ENCODE measurements around the gene TMEFF2. TPM values are rescaled to one million over a fixed set of nuclear protein-coding genes. Genes with fewer than 3 reads are reported as not detected.

Gene TMEFF2
- total and polyA plus RNA-seq, 7 experiments from 2014 or later, result not detected

DNA sequence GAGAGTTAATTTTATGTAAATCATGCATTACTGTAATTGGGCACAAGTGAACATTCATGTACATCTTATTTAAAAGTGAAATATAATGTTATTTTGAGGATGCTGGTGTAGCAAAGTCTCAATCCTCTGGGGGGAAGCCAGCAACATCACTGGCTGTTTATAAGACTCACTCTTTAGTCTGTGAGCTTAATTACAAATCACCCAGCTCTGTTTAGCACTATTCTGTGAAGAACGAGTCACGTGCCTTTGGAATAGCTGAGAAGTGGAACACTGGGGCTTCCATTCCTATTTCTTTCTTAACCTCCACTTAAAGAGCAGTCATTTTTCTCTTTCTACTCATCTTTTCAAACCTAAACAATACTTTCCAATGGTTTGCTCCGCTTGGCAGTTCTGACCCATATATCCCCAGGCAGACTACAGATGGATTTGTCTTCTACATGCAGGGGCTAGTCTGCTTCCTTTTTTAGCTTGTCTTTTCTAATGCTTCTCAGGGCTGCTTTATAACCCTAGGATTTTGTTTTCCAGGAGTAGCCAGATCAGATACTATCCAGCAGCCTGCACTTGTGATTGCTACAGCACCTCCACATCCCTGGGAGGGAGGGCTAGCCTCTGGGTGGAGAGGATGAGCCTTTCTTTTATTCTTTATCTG lies 252.5 kb downstream of the TMEFF2 start:
- Mint-ChIP-seq H3K9me3 (peaks cover 0 to 1% (median 0%) of the 10 kb centered on the region in 11 donors), H3K27ac (no peak overlapping the region), H3K4me3 (no peak overlapping the region), H3K4me1 (no peaks in the 10 kb centered on the region), H3K36me3 (no peaks in the 10 kb centered on the region), H3K27me3 (peaks cover 0 to 26% (median 19%) of the 10 kb centered on the region in 5 donors)
- no peaks in the 10 kb centered on the region for H3K27me3 ChIP-seq (ENCODE audit: control insufficient read depth in 2 of 2, insufficient read depth in 2 of 2, low read length in 2 of 2)
- no peak overlapping the region for H3K27ac ChIP-seq (ENCODE audit: low read depth, low read length)
- no peak overlapping the region for H3K4me3 ChIP-seq (ENCODE audit: low read length)
- ChIA-PET CTCF (no interaction called here), POLR2A (no interaction called here)
- no peaks in the 10 kb centered on the region for H3K36me3 ChIP-seq (ENCODE audit: control insufficient read depth in 2 of 3, insufficient read depth in 3 of 3, low read length in 3 of 3)
- DNase-seq (no peak), ATAC-seq (no peak)
- intact Hi-C loops (cut with micrococcal nuclease), result no loop called here
- H3K4me1 ChIP-seq (ENCODE audit: control insufficient read depth in 2 of 2, insufficient read depth in 2 of 2, low read length in 2 of 2), result no peaks in the 10 kb centered on the region
- no peaks in the 10 kb centered on the region for H3K9me3 ChIP-seq (ENCODE audit: control insufficient read depth in 2 of 3, low read length in 3 of 3)

DNA sequence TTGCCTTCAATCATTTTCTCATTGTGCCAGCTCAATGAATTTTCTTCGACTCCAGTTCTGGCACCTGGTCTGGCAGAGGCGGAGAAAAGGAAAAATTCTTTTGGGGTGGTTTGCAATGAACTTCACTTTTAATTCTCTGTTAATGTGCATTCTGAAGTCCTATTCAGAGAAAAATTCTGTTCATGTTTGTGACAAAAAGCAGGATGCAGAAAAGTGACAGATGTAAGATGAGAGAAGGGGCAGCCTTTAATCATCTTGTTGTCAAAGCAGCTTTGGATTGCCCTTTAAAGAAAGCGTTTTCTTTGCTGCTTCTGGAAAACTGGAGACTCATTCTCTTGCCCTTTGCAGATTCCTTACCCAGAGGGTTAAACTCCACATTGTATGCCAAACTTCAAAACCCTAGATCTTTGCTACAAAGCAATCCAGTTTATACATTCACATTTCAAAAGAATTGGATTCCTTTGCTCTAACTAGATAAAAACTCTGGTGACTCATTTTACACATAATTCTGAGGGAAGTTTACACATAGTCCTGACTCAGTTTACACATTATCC lies 253.3 kb downstream of the TMEFF2 start:
- Mint-ChIP-seq H3K9me3 (peaks cover 0 to 1% (median 0%) of the 10 kb centered on the region in 11 donors), H3K27ac (no peak overlapping the region), H3K36me3 (no peaks in the 10 kb centered on the region), H3K27me3 (peaks cover 0 to 26% (median 23%) of the 10 kb centered on the region in 5 donors), H3K4me1 (no peaks in the 10 kb centered on the region), H3K4me3 (no peak overlapping the region)
- Histone ChIP-seq H3K27ac (ENCODE audit: low read depth, low read length) (no peak overlapping the region), H3K4me3 (ENCODE audit: low read length) (no peak overlapping the region), H3K36me3 (ENCODE audit: control insufficient read depth in 2 of 3, insufficient read depth in 3 of 3, low read length in 3 of 3) (no peaks in the 10 kb centered on the region), H3K4me1 (ENCODE audit: control insufficient read depth in 2 of 2, insufficient read depth in 2 of 2, low read length in 2 of 2) (no peaks in the 10 kb centered on the region), H3K9me3 (ENCODE audit: control insufficient read depth in 2 of 3, low read length in 3 of 3) (no peaks in the 10 kb centered on the region), H3K27me3 (ENCODE audit: control insufficient read depth in 2 of 2, insufficient read depth in 2 of 2, low read length in 2 of 2) (no peaks in the 10 kb centered on the region)
- intact Hi-C loops (cut with micrococcal nuclease), result no loop called here
- no peak for ATAC-seq
- DNase-seq, result no peak
- ChIA-PET POLR2A (no interaction called here), CTCF (no interaction called here)

DNA sequence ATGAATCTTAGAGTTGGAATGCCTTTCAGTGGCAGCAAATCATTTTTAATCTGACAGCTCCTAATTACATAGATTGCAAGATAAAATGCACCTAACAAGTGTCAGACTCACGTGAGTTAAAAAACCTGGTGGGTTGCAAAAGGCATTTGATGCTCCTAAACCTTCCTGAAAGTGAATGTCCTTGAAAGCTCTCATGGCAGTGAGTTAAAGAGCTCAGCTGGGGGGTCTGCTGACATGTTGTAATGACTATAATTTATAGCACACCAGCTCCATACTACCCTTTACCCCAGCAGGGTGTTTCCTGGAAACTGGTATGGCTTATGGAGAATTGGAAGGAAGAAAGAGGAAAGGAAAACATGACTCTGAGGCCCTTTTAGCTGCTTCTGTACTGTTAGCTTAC lies 256.0 kb downstream of the TMEFF2 start:
- no peak overlapping the region for H3K27ac ChIP-seq (ENCODE audit: low read depth, low read length)
- H3K36me3 ChIP-seq (ENCODE audit: control insufficient read depth in 2 of 3, insufficient read depth in 3 of 3, low read length in 3 of 3), result no peaks in the 10 kb centered on the region
- H3K4me3 Mint-ChIP-seq, result no peak overlapping the region
- peaks cover 0 to 2% (median 0%) of the 10 kb centered on the region in 11 donors for H3K9me3 Mint-ChIP-seq
- POLR2A ChIA-PET, result no interaction called here
- no peaks in the 10 kb centered on the region for H3K36me3 Mint-ChIP-seq
- no peaks in the 10 kb centered on the region for H3K4me1 ChIP-seq (ENCODE audit: control insufficient read depth in 2 of 2, insufficient read depth in 2 of 2, low read length in 2 of 2)
- intact Hi-C loops (cut with micrococcal nuclease), result loop anchor here in 1 of 2 donors (5.0 kb wide), 1 partner anchor 1801 kb away; no protein-coding TSS in a partner anchor
- H3K4me1 Mint-ChIP-seq, result no peaks in the 10 kb centered on the region
- peaks cover 0 to 27% (median 21%) of the 10 kb centered on the region in 5 donors for H3K27me3 Mint-ChIP-seq
- H3K9me3 ChIP-seq (ENCODE audit: control insufficient read depth in 2 of 3, low read length in 3 of 3), result no peaks in the 10 kb centered on the region
- no peak overlapping the region for H3K4me3 ChIP-seq (ENCODE audit: low read length)
- ATAC-seq (no peak), DNase-seq (no peak)
- H3K27ac Mint-ChIP-seq, result no peak overlapping the region
- CTCF ChIA-PET, result no interaction called here
- no peaks in the 10 kb centered on the region for H3K27me3 ChIP-seq (ENCODE audit: control insufficient read depth in 2 of 2, insufficient read depth in 2 of 2, low read length in 2 of 2)

GRCh38 chr2:191936882-191937405 lies 257.8 kb downstream of the TMEFF2 start:
- ATAC-seq (no peak), DNase-seq (no peak)
- Histone ChIP-seq H3K36me3 (ENCODE audit: control insufficient read depth in 2 of 3, insufficient read depth in 3 of 3, low read length in 3 of 3) (no peaks in the 10 kb centered on the region), H3K4me1 (ENCODE audit: control insufficient read depth in 2 of 2, insufficient read depth in 2 of 2, low read length in 2 of 2) (no peaks in the 10 kb centered on the region), H3K4me3 (ENCODE audit: low read length) (no peak overlapping the region), H3K27ac (ENCODE audit: low read depth, low read length) (no peak overlapping the region), H3K9me3 (ENCODE audit: control insufficient read depth in 2 of 3, low read length in 3 of 3) (no peaks in the 10 kb centered on the region), H3K27me3 (ENCODE audit: control insufficient read depth in 2 of 2, insufficient read depth in 2 of 2, low read length in 2 of 2) (no peaks in the 10 kb centered on the region)
- Mint-ChIP-seq H3K36me3 (no peaks in the 10 kb centered on the region), H3K4me3 (no peak overlapping the region), H3K9me3 (peaks cover 0 to 2% (median 0%) of the 10 kb centered on the region in 11 donors), H3K27ac (no peak overlapping the region), H3K4me1 (peaks cover 0 to 1% (median 0%) of the 10 kb centered on the region in 7 donors), H3K27me3 (peaks cover 11 to 29% (median 17%) of the 10 kb centered on the region in 5 donors)
- CTCF ChIA-PET, result no interaction called here
- POLR2A ChIA-PET, result no interaction called here
- intact Hi-C loops (cut with micrococcal nuclease), result loop anchor here in 1 of 2 donors (5.0 kb wide), 1 partner anchor 1800 kb away; no protein-coding TSS in a partner anchor

DNA sequence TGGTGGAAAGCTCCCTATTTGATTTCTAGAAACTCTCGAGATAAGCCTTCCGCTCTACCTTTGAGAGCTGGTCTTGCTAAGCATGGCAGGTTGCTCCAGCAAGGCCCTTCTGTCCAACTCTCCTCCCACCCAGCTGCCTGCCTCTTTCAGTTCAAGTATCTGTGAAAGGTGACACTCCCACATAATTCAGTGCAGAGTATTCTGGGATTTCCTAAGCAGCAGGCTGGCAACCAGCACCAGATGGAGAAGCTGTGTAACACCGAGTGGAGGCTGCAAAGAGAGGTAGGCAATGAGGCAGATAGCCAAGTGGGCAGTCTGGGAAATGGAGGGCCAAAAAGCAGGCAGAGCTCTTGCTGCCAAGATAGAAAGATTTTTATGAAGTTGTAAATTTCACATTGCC lies 259.5 kb downstream of the TMEFF2 start:
- Histone ChIP-seq H3K9me3 (ENCODE audit: control insufficient read depth in 2 of 3, low read length in 3 of 3) (no peaks in the 10 kb centered on the region), H3K4me3 (ENCODE audit: low read length) (no peak overlapping the region), H3K36me3 (ENCODE audit: control insufficient read depth in 2 of 3, insufficient read depth in 3 of 3, low read length in 3 of 3) (no peaks in the 10 kb centered on the region), H3K4me1 (ENCODE audit: control insufficient read depth in 2 of 2, insufficient read depth in 2 of 2, low read length in 2 of 2) (no peaks in the 10 kb centered on the region), H3K27ac (ENCODE audit: low read depth, low read length) (no peak overlapping the region), H3K27me3 (ENCODE audit: control insufficient read depth in 2 of 2, insufficient read depth in 2 of 2, low read length in 2 of 2) (no peaks in the 10 kb centered on the region)
- intact Hi-C loops (cut with micrococcal nuclease), result loop anchor here in 1 of 2 donors (5.0 kb wide), 1 partner anchor 1798 kb away; no protein-coding TSS in a partner anchor
- no peak for DNase-seq
- ChIA-PET POLR2A (no interaction called here), CTCF (interaction anchor here (0.6 kb wide), 1 partner anchor 71 kb away, joined by 3 read pairs; no protein-coding TSS in a partner anchor)
- Mint-ChIP-seq H3K9me3 (peaks cover 0 to 2% (median 0%) of the 10 kb centered on the region in 11 donors), H3K36me3 (no peaks in the 10 kb centered on the region), H3K27me3 (peaks cover 14 to 24% (median 22%) of the 10 kb centered on the region in 5 donors), H3K27ac (no peak overlapping the region), H3K4me1 (peaks cover 0 to 1% (median 0%) of the 10 kb centered on the region in 7 donors), H3K4me3 (no peak overlapping the region)
- no peak for ATAC-seq

GRCh38 chr2:191933307-191934105 lies 261.2 kb downstream of the TMEFF2 start:
- H3K27ac ChIP-seq (ENCODE audit: low read depth, low read length), result no peak overlapping the region
- Mint-ChIP-seq H3K9me3 (peaks cover 0 to 2% (median 0%) of the 10 kb centered on the region in 11 donors), H3K27me3 (peaks cover 7 to 27% (median 18%) of the 10 kb centered on the region in 5 donors), H3K27ac (no peak overlapping the region), H3K4me1 (peaks cover 0 to 1% (median 0%) of the 10 kb centered on the region in 7 donors), H3K4me3 (no peak overlapping the region), H3K36me3 (no peaks in the 10 kb centered on the region)
- H3K4me1 ChIP-seq (ENCODE audit: control insufficient read depth in 2 of 2, insufficient read depth in 2 of 2, low read length in 2 of 2), result no peaks in the 10 kb centered on the region
- no peak overlapping the region for H3K4me3 ChIP-seq (ENCODE audit: low read length)
- CTCF ChIA-PET, result no interaction called here
- intact Hi-C loops (cut with micrococcal nuclease), result no loop called here
- H3K36me3 ChIP-seq (ENCODE audit: control insufficient read depth in 2 of 3, insufficient read depth in 3 of 3, low read length in 3 of 3), result no peaks in the 10 kb centered on the region
- no peaks in the 10 kb centered on the region for H3K27me3 ChIP-seq (ENCODE audit: control insufficient read depth in 2 of 2, insufficient read depth in 2 of 2, low read length in 2 of 2)
- ATAC-seq, result no peak
- DNase-seq, result peak in 1 of 9 donors; percentile 31
- no peaks in the 10 kb centered on the region for H3K9me3 ChIP-seq (ENCODE audit: control insufficient read depth in 2 of 3, low read length in 3 of 3)
- POLR2A ChIA-PET, result no interaction called here

All from naive thymus-derived CD4-positive, alpha-beta T cell (primary cell).